ENCODE results near the gene SYNM.

Gene SYNM

GRCh38 chr15:99155961-99156443 lies 51.1 kb downstream of the SYNM start:
- H3K27ac ChIP-seq = no peak overlapping the region
- TF ChIP-seq CTCF (IDR thresholded peaks at IDR 0.05; ENCODE audit: low read depth, low read length, missing control alignments) = no peak

GRCh38 chr15:99157456-99157855 lies 52.6 kb downstream of the SYNM start:
- no peak for TF ChIP-seq CTCF (IDR thresholded peaks at IDR 0.05; ENCODE audit: low read depth, low read length, missing control alignments)
- Histone ChIP-seq H3K36me3 (replicated peaks) (peaks cover 5% of the 10 kb centered on the region), H3K27ac (no peak overlapping the region), H3K4me3 (ENCODE audit: low read depth, low read length) (no peak overlapping the region), H3K27me3 (replicated peaks) (no peaks in the 10 kb centered on the region)
- DNase-seq = no peak
- in situ Hi-C loops (cut with HindIII; ENCODE audit: low pct_ligation_motif_present, low sequenced_read_pairs) = no loop called here

More at GRCh38 chr15:99155961-99156443, 51.1 kb downstream of the SYNM start:
- H3K27me3 ChIP-seq (replicated peaks) = no peaks in the 10 kb centered on the region
- no peaks in the 10 kb centered on the region for H3K36me3 ChIP-seq (replicated peaks)
- in situ Hi-C loops (cut with HindIII; ENCODE audit: low pct_ligation_motif_present, low sequenced_read_pairs) = no loop called here
- DNase-seq = no peak
- H3K4me3 ChIP-seq (ENCODE audit: low read depth, low read length) = no peak overlapping the region

GRCh38 chr15:99158626-99159412 lies 53.9 kb downstream of the SYNM start:
- Histone ChIP-seq H3K27me3 (replicated peaks) (no peaks in the 10 kb centered on the region), H3K36me3 (replicated peaks) (peaks cover 5% of the 10 kb centered on the region), H3K27ac (no peak overlapping the region), H3K4me3 (ENCODE audit: low read depth, low read length) (no peak overlapping the region)
- DNase-seq = no peak
- TF ChIP-seq CTCF (IDR thresholded peaks at IDR 0.05; ENCODE audit: low read depth, low read length, missing control alignments) = no peak
- in situ Hi-C loops (cut with HindIII; ENCODE audit: low pct_ligation_motif_present, low sequenced_read_pairs) = no loop called here

- in situ Hi-C loops (cut with HindIII; ENCODE audit: low pct_ligation_motif_present, low sequenced_read_pairs) = no loop called here
- Histone ChIP-seq H3K4me3 (ENCODE audit: low read depth, low read length) (no peak overlapping the region), H3K27ac (no peak overlapping the region), H3K27me3 (replicated peaks) (no peaks in the 10 kb centered on the region), H3K36me3 (replicated peaks) (peaks cover 14% of the 10 kb centered on the region)
- no peak for TF ChIP-seq CTCF (IDR thresholded peaks at IDR 0.05; ENCODE audit: low read depth, low read length, missing control alignments)
- DNase-seq = no peak
Measured at GRCh38 chr15:99163271-99164062, 58.6 kb downstream of the SYNM start.

- Histone ChIP-seq H3K27me3 (replicated peaks) (no peaks in the 10 kb centered on the region), H3K4me3 (ENCODE audit: low read depth, low read length) (no peak overlapping the region), H3K36me3 (replicated peaks) (peaks cover 14% of the 10 kb centered on the region), H3K27ac (no peak overlapping the region)
- no peak for TF ChIP-seq CTCF (IDR thresholded peaks at IDR 0.05; ENCODE audit: low read depth, low read length, missing control alignments)
- in situ Hi-C loops (cut with HindIII; ENCODE audit: low pct_ligation_motif_present, low sequenced_read_pairs) = no loop called here
- no peak for DNase-seq
Measured at GRCh38 chr15:99164119-99164518, 59.2 kb downstream of the SYNM start.
